Upper lobe of left lung (tissue), 6 donors: ENCODE results near the gene CD276. TPM values are rescaled to one million over a fixed set of nuclear protein-coding genes. Genes with fewer than 3 reads are reported as not detected.

Experiments
- ATAC-seq, 2 donors: fragments of 200-7000 bp; cut with Tn5 transposase; one replicate each; pipeline ENCODE4 v1.9.1; 2022; ENCODE audit warnings: mild to moderate bottlenecking in 2 of 2, moderate library complexity in 2 of 2; ENCODE audit not compliant: low FRiP score in 2 of 2
- DNase-seq, 2 donors: peaks; one replicate each; pipeline ENCODE4 v3.0.0-alpha.2; 2019 to 2020
- H3K27ac ChIP-seq, 4 donors: fragments of 200-600 bp; sonication (generic); one replicate each; pipeline ENCODE4 v1.5.1; 2016 to 2019
- H3K27me3 ChIP-seq, 4 donors: fragments of 200-600 bp; sonication (generic); one replicate each; pipeline ENCODE4 v1.5.1; 2017 to 2019
- H3K36me3 ChIP-seq, 4 donors: fragments of 200-600 bp; sonication (generic); one replicate each; pipeline ENCODE4 v1.5.1; 2016 to 2019
- H3K4me1 ChIP-seq, 4 donors: fragments of 200-600 bp; sonication (generic); one replicate each; pipeline ENCODE4 v1.5.1; 2018 to 2019
- H3K4me3 ChIP-seq, 4 donors: fragments of 200-600 bp; sonication (generic); one replicate each; pipeline ENCODE4 v1.5.1; 2017 to 2019; ENCODE audit warnings: mild to moderate bottlenecking in 2 of 4, moderate library complexity in 1 of 4
- H3K9me3 ChIP-seq, 4 donors: fragments of 200-600 bp; sonication (generic); one replicate each; pipeline ENCODE4 v1.5.1; 2018 to 2019
- EP300 ChIP-seq, 4 donors: sonication (generic); formaldehyde crosslinking; IDR thresholded peaks; one replicate each; pipeline ENCODE4 v1.5.1; 2017; ENCODE audit warnings: antibody characterized with exemption in 4 of 4, control low read depth in 2 of 4
- POLR2A ChIP-seq, 4 donors: fragments of 450-650 bp; IDR thresholded peaks; one replicate each; pipeline ENCODE4 v1.5.1; 2016 to 2017; ENCODE audit warnings: antibody characterized with exemption in 4 of 4, mild to moderate bottlenecking in 2 of 4
- POLR2AphosphoS5 ChIP-seq, 2 donors: sonication (generic); formaldehyde crosslinking; IDR thresholded peaks; one replicate each; pipeline ENCODE4 v1.5.1; 2017; ENCODE audit warnings: antibody characterized with exemption in 2 of 2
- WGBS, 2 donors: methylation state at CpG; one replicate each; pipeline ENCODE4 v1.1.5; 2017 to 2018; 5-methylcytosine and 5-hydroxymethylcytosine counted together
- total RNA-seq, 6 donors: library from RNA; depleted of rRNA in 4 of 6; stranded (reverse); fragments of >200 nt in 4 of 6; gene quantifications; one replicate each; pipeline versions ENCODE4 v1.1.0 to v1.2.1, GENCODE V29; 2016 to 2021
- TF ChIP-seq, protein P1 (sequence below), 6 experiments: fragments of 450-650 bp in 4 of 6; fragments of 200-600 bp in 2 of 6; sonication (generic) in 2 of 6; IDR thresholded peaks; one replicate each; pipeline ENCODE4 v1.5.1; 2016 to 2019; ENCODE audit warnings: antibody characterized with exemption in 6 of 6
- donor health status: DM: no; HTN: no; CAD: no; lungs with moderate emphysema.
- donor health status: DM: no; HTN: yes; CAD: no; lungs with severe emphysema.

CD276 gene
- total RNA-seq, 6 donors from 2014 or later, result 32.2 to 83.6 (median 65.8) TPM

DNA sequence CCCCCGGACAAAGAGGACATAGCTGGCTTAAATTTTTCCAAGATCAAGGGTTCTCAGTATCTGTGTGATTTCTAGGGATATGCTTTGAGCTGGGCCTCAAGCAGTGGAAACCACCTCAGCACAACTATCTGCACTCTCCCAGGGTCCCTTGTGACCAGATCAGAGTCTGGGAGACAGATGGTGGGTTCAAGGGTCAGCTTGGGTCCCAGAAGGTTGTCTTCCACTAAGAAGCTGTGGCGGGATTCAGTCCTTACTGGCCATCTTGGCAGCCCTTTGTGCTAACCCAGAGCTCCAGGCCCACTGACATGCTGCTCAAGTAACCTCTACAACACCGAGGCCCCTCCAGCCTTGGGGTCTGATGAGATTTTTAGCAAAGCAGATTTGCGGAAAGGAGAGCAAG is 66.3 kb downstream of the CD276 start:
- H3K4me1 ChIP-seq, result peaks cover 8 to 26% (median 12%) of the 10 kb centered on the region in 4 donors
- no peaks in the 10 kb centered on the region for H3K36me3 ChIP-seq
- DNase-seq, result no peak
- no peak overlapping the region for H3K27ac ChIP-seq
- no peak for ATAC-seq
- peaks cover 0 to 22% (median 12%) of the 10 kb centered on the region in 4 donors for H3K27me3 ChIP-seq
- no peaks in the 10 kb centered on the region for H3K9me3 ChIP-seq
- 70 to 83% methylated on average over 4 of the region's 4 CpGs for WGBS, 2 donors
- no peak for TF ChIP-seq EP300 (IDR thresholded peaks at IDR 0.05)
- H3K4me3 ChIP-seq, result no peak overlapping the region

DNA sequence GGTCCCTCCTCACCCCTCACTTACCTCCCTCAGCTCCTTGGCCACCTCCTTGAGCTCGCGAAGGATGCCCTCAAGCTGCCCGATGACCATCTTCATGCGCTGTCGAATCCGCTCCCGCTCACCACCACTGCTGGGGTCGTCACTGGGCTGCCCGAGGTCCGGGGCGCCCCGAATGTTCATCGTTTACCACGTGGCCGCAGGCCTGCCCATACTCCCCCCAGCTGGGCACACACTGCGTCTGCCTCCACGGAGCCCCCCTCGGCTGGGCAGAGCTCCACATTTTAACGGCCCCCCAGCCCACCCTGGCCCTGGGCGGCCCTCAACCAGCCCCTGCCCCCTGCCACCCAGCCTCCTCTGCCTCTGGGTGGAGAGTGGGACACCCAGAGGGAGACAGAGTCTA is 66.8 kb downstream of the CD276 start:
- DNase-seq (peak in 1 of 2 donors; percentile 62), ATAC-seq (no peak)
- Histone ChIP-seq H3K27ac (no peak overlapping the region), H3K4me3 (peak overlapping the region in 1 of 4 donors; percentile 57), H3K27me3 (peaks cover 0 to 22% (median 12%) of the 10 kb centered on the region in 4 donors), H3K9me3 (no peaks in the 10 kb centered on the region), H3K36me3 (no peaks in the 10 kb centered on the region), H3K4me1 (peaks cover 8 to 26% (median 12%) of the 10 kb centered on the region in 4 donors)
- TF ChIP-seq POLR2AphosphoS5 (IDR thresholded peaks at IDR 0.05), result no peak
- TF ChIP-seq, protein P1, sequence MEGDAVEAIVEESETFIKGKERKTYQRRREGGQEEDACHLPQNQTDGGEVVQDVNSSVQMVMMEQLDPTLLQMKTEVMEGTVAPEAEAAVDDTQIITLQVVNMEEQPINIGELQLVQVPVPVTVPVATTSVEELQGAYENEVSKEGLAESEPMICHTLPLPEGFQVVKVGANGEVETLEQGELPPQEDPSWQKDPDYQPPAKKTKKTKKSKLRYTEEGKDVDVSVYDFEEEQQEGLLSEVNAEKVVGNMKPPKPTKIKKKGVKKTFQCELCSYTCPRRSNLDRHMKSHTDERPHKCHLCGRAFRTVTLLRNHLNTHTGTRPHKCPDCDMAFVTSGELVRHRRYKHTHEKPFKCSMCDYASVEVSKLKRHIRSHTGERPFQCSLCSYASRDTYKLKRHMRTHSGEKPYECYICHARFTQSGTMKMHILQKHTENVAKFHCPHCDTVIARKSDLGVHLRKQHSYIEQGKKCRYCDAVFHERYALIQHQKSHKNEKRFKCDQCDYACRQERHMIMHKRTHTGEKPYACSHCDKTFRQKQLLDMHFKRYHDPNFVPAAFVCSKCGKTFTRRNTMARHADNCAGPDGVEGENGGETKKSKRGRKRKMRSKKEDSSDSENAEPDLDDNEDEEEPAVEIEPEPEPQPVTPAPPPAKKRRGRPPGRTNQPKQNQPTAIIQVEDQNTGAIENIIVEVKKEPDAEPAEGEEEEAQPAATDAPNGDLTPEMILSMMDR (IDR thresholded peaks at IDR 0.05), result no peak
- TF ChIP-seq EP300 (IDR thresholded peaks at IDR 0.05), result no peak
- TF ChIP-seq POLR2A (IDR thresholded peaks at IDR 0.05), result no peak
- WGBS, 2 donors, result 85 to 86% methylated on average over 19 to 20 of the region's 20 CpGs

DNA sequence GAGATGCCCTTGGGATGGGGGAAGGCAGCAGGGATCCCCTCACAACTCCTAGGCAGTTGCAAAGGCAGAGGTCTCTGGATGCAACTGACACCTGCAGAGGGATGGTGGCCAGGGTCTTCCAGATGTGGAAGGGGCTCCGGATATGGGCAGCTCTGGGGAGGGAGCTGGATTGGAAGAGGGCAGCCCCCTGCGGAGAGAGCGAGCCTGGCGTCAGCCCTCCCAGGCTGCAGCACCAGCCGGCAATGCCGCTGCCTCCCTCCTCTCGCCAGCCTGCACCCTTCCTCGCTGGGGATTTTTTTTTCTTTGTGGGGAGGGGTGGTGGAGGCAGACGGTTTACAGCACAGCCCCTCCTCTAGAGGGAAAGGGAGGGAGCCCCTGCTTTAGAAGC is 67.3 kb downstream of the CD276 start:
- no peaks in the 10 kb centered on the region for H3K36me3 ChIP-seq
- no peak for ATAC-seq
- peak overlapping the region in 3 of 4 donors; percentile 43 to 58 (median 57) for H3K4me3 ChIP-seq
- TF ChIP-seq POLR2AphosphoS5 (IDR thresholded peaks at IDR 0.05), result no peak
- peaks cover 0 to 22% (median 12%) of the 10 kb centered on the region in 4 donors for H3K27me3 ChIP-seq
- no peak overlapping the region for H3K27ac ChIP-seq
- no peak for DNase-seq
- peaks cover 8 to 26% (median 12%) of the 10 kb centered on the region in 4 donors for H3K4me1 ChIP-seq
- 22% methylated on average over 9 of the region's 9 CpGs; no CpG with 5 or more reads in 1 of the 2 donors for WGBS, 2 donors
- no peaks in the 10 kb centered on the region for H3K9me3 ChIP-seq

DNA sequence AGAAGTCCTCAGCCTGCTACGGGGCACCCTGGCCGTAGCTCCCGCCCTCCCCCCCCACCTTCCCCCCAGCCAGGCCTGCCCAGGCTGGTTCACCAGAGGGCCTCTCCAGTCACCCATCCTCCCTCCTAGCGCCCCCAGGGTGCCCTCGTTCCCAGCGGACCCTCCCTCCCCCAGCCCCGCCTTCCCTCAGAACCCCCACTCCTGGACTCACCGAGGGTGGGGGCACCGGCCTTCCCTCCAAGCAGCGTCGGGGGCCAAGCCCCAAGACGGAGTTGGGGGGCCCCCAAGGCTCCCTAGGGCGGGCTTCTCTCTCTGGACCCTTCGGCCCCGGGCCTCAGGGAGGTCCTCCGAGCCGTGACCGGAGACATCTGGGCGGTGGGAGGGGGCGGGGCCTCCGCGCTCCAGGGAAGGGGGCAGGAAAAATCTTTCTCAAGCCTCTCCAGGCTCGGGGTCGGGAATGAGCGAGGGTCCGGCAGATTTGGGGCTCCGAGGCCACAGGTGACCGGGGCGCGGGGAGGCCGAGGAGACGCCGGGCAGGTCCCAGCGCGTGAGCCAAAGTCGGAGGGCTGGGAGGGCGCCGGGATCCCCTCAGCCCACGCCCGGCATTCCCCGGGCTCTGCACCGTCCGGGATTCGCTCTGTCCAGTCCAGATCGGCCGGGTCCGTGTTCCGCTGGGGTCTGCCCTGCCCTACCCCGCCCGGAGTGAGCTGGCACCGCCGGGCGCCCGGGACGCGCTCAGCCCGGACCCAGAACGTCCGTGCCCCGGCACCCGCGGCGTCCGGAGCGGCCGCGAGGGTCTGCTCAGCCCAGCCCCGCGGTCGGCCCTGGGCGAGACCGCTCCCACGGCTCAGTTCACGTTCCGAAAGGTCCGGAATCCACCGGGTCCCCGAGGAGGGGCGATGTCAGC is 68.0 kb downstream of the CD276 start:
- ATAC-seq, result peak in 1 of 2 donors; percentile 44
- Histone ChIP-seq H3K36me3 (no peaks in the 10 kb centered on the region), H3K27ac (peak overlapping the region in 1 of 4 donors; percentile 3), H3K9me3 (no peaks in the 10 kb centered on the region), H3K4me3 (peak overlapping the region; percentile 16 to 58 (median 50)), H3K27me3 (peaks cover 0 to 22% (median 12%) of the 10 kb centered on the region in 4 donors), H3K4me1 (peaks cover 8 to 26% (median 12%) of the 10 kb centered on the region in 4 donors)
- 0 to 1% methylated on average over 18 to 33 of the region's 79 CpGs for WGBS, 2 donors
- peak in 1 of 2 donors; percentile 82 for DNase-seq
- TF ChIP-seq, protein P1 (IDR thresholded peaks at IDR 0.05), result no peak
- TF ChIP-seq POLR2AphosphoS5 (IDR thresholded peaks at IDR 0.05) (no peak), EP300 (IDR thresholded peaks at IDR 0.05) (no peak), POLR2A (IDR thresholded peaks at IDR 0.05) (no peak)

DNA sequence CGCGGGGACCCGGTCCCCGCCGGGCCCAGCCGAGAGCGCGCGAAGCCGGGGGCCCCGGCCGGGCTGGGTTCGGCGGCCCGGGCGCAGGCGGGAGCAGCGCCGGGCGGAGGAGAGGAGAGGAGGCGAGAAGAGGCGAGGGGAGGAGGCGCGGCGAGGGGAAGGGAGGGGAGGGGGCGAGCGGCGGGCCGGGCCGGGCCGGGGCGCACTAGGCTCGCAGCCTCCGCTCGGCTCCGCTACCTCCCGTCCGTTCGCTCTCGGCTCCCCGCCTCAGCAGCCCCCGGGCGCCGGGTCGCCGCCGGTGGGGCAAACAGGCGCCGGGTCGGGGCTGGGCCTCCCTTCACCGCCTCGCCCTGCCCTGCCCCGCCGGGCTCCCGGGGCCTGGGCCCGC is 68.6 kb downstream of the CD276 start:
- Histone ChIP-seq H3K4me3 (peak overlapping the region in 3 of 4 donors; percentile 43 to 58 (median 57)), H3K9me3 (no peaks in the 10 kb centered on the region), H3K27ac (peak overlapping the region in 1 of 4 donors; percentile 3), H3K36me3 (no peaks in the 10 kb centered on the region), H3K4me1 (peaks cover 8 to 26% (median 12%) of the 10 kb centered on the region in 4 donors), H3K27me3 (peaks cover 0 to 22% (median 12%) of the 10 kb centered on the region in 4 donors)
- ATAC-seq, result peak in 1 of 2 donors; percentile 45
- TF ChIP-seq EP300 (IDR thresholded peaks at IDR 0.05) (no peak), POLR2A (IDR thresholded peaks at IDR 0.05) (no peak), POLR2AphosphoS5 (IDR thresholded peaks at IDR 0.05) (no peak)
- TF ChIP-seq, protein P1 (IDR thresholded peaks at IDR 0.05), result no peak
- WGBS, 2 donors, result no CpG with 5 or more reads among the region's 56 CpGs
- DNase-seq, result no peak
